Measurements from ENCODE around the gene PI4KA. TPM values are rescaled to one million over a fixed set of nuclear protein-coding genes. Genes with fewer than 3 reads are reported as not detected.

The PI4KA gene
- total and polyA plus RNA-seq, 2 of the 13 experiments (the other 11 are each of a cell fraction or from before 2014, with no cell fraction given) = 27.4 to 56.4 TPM

DNA sequence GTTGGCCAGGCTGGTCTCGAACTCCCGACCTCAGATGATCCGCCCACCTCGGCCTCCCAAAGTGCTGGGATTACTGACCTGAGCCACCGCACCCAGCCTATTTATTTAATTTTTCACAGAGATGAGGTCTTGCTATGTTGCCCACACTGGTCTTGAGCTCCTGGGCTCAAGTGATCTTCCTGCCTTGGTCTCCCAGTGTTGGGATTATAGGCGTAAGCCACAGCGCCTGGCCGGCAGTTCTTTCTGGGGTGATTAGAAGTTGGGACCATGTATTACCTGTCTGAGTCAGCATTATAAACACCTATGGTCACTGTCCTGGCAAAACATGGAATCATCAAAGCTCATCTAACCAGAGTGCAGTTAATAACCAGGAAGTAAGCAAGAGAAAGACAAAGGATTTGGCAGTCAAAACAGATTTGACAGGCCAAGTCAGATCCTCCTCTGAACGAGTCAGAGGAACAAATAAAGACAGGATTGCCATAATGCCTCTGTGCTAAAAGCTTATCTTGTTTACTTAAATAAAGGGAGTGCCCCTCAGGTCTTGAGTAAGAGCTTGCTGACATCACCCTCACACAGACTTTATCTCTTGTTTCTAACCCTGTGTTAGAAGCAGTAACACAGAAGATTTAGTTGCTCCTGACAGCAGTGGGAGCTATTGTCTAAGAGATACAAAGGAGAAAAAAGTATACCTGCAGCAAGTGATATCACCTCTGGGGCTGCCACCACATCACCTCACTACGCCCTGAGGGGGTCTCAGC, 81.0 kb downstream of the PI4KA start (continued):
- TF ChIP-seq, protein P1, sequence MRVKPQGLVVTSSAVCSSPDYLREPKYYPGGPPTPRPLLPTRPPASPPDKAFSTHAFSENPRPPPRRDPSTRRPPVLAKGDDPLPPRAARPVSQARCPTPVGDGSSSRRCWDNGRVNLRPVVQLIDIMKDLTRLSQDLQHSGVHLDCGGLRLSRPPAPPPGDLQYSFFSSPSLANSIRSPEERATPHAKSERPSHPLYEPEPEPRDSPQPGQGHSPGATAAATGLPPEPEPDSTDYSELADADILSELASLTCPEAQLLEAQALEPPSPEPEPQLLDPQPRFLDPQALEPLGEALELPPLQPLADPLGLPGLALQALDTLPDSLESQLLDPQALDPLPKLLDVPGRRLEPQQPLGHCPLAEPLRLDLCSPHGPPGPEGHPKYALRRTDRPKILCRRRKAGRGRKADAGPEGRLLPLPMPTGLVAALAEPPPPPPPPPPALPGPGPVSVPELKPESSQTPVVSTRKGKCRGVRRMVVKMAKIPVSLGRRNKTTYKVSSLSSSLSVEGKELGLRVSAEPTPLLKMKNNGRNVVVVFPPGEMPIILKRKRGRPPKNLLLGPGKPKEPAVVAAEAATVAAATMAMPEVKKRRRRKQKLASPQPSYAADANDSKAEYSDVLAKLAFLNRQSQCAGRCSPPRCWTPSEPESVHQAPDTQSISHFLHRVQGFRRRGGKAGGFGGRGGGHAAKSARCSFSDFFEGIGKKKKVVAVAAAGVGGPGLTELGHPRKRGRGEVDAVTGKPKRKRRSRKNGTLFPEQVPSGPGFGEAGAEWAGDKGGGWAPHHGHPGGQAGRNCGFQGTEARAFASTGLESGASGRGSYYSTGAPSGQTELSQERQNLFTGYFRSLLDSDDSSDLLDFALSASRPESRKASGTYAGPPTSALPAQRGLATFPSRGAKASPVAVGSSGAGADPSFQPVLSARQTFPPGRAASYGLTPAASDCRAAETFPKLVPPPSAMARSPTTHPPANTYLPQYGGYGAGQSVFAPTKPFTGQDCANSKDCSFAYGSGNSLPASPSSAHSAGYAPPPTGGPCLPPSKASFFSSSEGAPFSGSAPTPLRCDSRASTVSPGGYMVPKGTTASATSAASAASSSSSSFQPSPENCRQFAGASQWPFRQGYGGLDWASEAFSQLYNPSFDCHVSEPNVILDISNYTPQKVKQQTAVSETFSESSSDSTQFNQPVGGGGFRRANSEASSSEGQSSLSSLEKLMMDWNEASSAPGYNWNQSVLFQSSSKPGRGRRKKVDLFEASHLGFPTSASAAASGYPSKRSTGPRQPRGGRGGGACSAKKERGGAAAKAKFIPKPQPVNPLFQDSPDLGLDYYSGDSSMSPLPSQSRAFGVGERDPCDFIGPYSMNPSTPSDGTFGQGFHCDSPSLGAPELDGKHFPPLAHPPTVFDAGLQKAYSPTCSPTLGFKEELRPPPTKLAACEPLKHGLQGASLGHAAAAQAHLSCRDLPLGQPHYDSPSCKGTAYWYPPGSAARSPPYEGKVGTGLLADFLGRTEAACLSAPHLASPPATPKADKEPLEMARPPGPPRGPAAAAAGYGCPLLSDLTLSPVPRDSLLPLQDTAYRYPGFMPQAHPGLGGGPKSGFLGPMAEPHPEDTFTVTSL (CRISPR knock-in tag; IDR thresholded peaks at IDR 0.05; ENCODE audit: borderline replicate concordance) = peak; percentile 81; the same call in 1 of the 2 replicates
- TF ChIP-seq FOXA1 (IDR thresholded peaks at IDR 0.05) (peak; percentile 83), FOXA1 (CRISPR knock-in tag; IDR thresholded peaks at IDR 0.05) (peak; percentile 98), NR2F2 (IDR thresholded peaks at IDR 0.05; ENCODE audit: borderline replicate concordance, low read depth) (peak; percentile 66; the same call in 1 of the 2 replicates), ZNF224 (CRISPR knock-in tag; IDR thresholded peaks at IDR 0.05) (no peak), ZFP37 (CRISPR knock-in tag; IDR thresholded peaks at IDR 0.05; ENCODE audit: borderline replicate concordance) (no peak; the same call in 1 of the 2 replicates), ONECUT2 (CRISPR knock-in tag; IDR thresholded peaks at IDR 0.05) (0 out of 2 replicates have a peak, but pooled peaks have one; percentile 34), ZNF615 (CRISPR knock-in tag; IDR thresholded peaks at IDR 0.05; ENCODE audit: borderline replicate concordance) (no peak), SRF (IDR thresholded peaks at IDR 0.05; ENCODE audit: low read depth, low read length) (0 out of 2 replicates have a peak, but pooled peaks have one; percentile 8), RNF2 (conservative IDR thresholded peaks at IDR 0.05; ENCODE audit: low read depth) (no peak), MAZ (IDR thresholded peaks at IDR 0.05; ENCODE audit: borderline replicate concordance, low read depth, low read length) (peak; percentile 62; the same call in 1 of the 2 replicates), MAZ (CRISPR knock-in tag; IDR thresholded peaks at IDR 0.05; ENCODE audit: low read depth) (no peak), ZNF383 (CRISPR knock-in tag; IDR thresholded peaks at IDR 0.05; ENCODE audit: borderline replicate concordance) (no peak), ZNF251 (CRISPR knock-in tag; IDR thresholded peaks at IDR 0.05) (no peak), ZFP90 (CRISPR knock-in tag; IDR thresholded peaks at IDR 0.05; ENCODE audit: borderline replicate concordance) (0 out of 2 replicates have a peak, but pooled peaks have one; percentile 64), FOXK2 (IDR thresholded peaks at IDR 0.05) (peak; percentile 88), MBNL3 (CRISPR knock-in tag; conservative IDR thresholded peaks at IDR 0.05) (no peak), NRL (CRISPR knock-in tag; IDR thresholded peaks at IDR 0.05; ENCODE audit: borderline replicate concordance) (no peak), HMGA1 (CRISPR knock-in tag; conservative IDR thresholded peaks at IDR 0.05) (no peak)
- TF ChIP-seq, protein P2, sequence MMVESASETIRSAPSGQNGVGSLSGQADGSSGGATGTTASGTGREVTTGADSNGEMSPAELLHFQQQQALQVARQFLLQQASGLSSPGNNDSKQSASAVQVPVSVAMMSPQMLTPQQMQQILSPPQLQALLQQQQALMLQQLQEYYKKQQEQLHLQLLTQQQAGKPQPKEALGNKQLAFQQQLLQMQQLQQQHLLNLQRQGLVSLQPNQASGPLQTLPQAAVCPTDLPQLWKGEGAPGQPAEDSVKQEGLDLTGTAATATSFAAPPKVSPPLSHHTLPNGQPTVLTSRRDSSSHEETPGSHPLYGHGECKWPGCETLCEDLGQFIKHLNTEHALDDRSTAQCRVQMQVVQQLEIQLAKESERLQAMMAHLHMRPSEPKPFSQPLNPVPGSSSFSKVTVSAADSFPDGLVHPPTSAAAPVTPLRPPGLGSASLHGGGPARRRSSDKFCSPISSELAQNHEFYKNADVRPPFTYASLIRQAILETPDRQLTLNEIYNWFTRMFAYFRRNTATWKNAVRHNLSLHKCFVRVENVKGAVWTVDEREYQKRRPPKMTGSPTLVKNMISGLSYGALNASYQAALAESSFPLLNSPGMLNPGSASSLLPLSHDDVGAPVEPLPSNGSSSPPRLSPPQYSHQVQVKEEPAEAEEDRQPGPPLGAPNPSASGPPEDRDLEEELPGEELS (CRISPR knock-in tag; IDR thresholded peaks at IDR 0.05) = peak; percentile 97
- TF ChIP-seq, protein P3, sequence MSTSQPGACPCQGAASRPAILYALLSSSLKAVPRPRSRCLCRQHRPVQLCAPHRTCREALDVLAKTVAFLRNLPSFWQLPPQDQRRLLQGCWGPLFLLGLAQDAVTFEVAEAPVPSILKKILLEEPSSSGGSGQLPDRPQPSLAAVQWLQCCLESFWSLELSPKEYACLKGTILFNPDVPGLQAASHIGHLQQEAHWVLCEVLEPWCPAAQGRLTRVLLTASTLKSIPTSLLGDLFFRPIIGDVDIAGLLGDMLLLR (CRISPR knock-in tag; IDR thresholded peaks at IDR 0.05) = no peak

All from HepG2 (cell line).